RPMI7951 (cell line): ENCODE results near the gene TRIM46. TPM values are rescaled to one million over a fixed set of nuclear protein-coding genes. Genes with fewer than 3 reads are reported as not detected.
"Not testable (repeated sequence)": the region's sequence is repeated elsewhere in the genome, so short reads cannot be mapped to it uniquely, and the experiment has no call there.

ENCODE experiments used
- DNase-seq: peaks from one replicate; pipeline ENCODE4 v3.0.0-alpha.2; 2012; ENCODE audit warnings: low read depth
- total RNA-seq: library from RNA; depleted of rRNA; stranded (reverse); fragments of >200 nt; shearing (Covaris generic); gene quantifications from 2 replicates; pipeline ENCODE4 v1.2.3, GENCODE V29; 2014

Gene TRIM46
- total RNA-seq, 1 experiment from 2014 or later = 2.9 TPM

DNA sequence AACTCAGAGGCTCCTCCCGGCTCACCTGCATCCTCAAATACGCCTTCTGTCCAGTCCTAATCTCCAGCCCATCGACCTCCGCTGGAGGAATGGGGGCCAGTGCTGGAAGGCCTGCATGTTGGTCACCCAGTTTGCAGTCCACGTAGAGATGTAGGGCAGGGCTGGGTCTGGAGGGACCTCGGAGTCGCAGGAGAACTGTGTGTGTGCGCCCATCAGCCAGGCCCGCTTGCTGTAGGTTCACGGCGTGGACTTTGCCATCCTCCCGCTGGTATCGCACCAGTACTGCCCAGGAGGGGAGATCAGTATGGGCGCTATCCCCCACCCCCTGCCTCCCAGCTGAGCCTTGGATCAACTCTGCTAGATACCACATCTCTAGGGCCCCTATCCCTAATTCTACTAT is 31.4 kb downstream of the TRIM46 start:
- DNase-seq = no peak

DNA sequence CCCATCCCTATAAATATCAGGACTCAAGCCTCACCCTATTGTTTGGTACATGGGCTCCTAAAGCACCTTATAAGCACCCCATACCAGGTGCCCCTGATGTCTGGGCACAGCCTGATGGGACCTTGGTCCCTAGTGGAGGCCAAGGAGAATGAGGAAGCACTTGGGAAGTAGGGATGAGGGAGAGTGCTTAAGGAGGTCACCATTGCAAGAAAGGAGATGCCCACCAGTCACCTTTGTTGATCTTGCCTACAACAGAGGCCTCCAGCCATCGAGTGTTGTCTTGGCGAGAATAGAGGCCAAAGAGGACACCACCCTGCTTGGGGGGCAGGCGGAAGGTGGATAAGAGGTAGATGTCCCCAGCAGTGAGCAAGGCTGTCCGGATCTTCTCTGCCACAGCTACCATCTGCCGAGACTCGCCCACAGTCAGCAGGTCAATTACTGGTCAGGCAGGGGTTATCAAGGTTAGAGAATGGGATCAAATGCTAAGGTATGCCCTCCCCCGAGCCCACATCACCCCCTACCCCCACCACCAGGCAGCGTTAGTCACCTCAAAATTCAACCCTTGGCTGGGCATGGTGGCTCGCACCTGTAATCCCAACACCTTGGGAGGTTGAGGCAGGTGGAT is 32.4 kb downstream of the TRIM46 start:
- no peak for DNase-seq

DNA sequence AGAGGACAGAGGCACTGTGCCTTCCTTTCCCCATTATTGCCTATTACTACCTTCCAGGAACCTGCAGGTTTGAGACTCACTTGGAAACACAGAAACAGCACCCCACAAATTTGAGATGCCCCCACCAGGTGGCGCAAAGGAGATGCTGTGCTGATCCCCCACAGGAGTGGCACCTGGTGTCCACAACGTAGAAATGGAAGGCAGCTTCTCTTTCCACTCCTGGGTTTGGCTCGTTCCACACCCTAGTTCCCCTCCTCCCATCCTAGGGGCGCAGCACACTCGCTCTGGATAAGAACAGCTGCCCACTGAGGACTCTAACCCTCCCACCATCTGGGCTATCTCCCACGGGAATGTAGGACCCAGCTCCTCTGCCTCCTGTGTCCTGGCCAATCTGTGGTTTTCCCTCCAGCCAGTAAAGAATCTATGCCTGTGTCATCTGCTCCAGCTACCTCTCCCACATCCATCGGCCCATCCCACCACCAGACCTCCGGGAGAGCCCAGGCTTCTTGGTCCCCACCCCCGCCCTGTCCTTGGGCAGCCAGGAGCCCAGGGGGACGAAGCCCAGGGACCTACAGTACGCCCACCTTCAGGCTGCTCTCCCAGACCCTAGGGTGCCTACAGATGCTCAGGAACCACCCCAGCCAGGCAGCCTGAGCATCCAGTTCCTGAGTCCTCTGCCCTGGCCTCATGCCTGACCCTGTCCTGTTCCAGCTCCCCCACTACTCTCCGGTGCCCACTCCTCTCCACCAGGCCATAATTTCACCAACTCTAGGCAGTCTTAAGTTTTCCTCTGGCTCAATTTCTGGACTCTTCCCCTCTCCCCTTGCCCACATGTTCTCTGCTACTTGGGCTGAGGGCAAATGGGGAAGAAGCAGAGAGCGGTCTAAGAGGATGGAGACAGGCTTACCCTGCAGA is 33.5 kb downstream of the TRIM46 start:
- peak; percentile 74 for DNase-seq

DNA sequence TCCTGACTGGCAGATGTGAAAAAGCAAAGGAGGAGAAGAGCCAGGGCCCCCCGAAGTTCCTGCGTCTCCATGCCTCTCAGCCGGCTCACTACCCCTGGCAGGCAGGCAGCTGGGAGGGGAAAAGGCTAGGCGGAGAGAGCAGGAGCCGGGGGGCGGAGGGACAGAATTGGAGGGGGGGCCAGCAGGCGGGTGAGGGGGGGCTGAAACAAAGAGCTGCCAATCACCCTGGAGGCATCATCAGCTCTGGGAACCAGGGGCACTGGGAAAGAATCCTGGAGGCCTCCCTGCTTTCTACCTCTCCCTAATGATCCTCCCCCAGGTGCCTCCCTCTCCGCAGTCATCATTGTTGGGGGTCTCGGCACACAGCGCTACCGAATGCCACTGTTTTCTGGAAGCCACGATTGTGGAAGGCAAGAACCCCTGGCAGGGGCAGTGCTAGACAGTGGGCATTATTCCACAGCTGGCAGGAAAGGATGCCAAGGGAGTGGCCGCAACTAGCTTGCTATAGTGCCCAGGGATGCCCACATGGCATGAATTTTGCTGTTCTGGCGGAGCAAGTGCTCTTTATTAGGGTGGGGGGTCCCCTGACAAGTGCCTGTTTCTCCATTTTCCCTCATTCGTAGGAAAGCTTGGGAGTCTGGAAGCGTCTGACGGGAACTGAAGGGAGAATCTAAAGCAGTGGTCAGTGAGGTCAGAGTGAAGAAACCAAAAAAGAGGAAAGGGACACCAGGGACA is 34.3 kb downstream of the TRIM46 start, which contains the start of gene THBS3:
THBS3 (minus strand) TSS at position 92 of the 735 bp plus-strand sequence; CDS start at position 71, 21 bp downstream.
- peak; percentile 38 for DNase-seq

DNA sequence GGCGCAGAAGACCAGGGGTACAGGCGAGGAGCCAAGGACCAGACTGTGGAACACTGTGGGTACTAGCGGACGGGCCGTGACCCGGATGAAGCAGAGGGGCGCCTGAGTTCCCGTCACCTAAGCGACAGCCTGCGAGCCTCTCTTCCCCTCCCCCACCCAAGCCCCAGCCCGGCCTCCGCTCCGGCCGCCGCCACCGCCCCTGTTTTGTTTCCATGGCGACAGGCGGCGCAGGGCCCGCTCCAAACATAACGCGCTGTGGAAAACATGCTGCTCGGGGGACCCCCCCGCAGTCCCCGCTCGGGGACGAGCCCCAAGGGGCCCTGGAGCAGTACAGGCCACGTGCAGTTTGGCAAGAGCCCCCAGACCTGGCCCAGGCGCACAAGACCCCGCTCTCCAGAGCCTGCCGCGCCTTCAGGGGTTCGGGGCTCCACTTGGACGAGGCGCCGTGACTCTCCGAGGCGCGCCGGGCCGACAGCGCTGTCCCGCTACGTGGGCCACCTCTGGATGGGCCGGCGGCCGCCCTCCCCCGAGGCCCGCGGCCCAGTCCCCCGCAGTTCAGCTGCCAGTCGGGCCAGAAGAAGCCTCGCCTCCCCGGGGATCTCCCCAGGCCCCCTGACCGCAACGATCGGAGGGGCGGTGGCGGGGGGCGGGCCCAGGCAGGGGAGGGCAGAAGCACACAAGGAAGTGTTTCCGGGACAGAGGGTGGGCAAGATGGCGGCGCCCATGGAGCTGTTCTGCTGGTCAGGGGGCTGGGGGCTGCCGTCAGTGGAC is 35.1 kb downstream of the TRIM46 start, which contains the start of gene MTX1:
MTX1 (plus strand) TSS at position 155 of the 771 bp plus-strand sequence; CDS start at position 265, 110 bp downstream.
- DNase-seq = peak; percentile 82

DNA sequence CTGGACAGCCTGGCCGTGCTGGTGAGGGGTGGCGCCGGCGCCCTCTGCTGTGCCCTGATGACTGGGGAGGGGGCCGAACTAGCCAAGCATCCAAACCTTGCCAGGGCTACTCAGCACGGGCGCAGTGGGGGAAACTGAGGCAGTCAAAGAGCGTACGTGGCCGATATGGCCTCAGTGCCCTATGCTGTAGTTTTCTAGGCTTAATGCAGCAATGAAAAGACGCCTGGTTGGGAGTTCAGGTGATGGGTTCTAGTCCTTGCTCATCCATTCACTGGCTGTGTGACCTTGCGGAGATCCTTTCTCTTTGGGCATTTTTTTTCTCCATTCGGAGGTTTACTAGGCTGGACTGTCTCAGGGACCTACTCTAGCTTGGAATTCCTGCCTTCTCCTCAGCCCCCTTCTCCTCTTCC is 35.7 kb downstream of the TRIM46 start:
- no peak for DNase-seq

DNA sequence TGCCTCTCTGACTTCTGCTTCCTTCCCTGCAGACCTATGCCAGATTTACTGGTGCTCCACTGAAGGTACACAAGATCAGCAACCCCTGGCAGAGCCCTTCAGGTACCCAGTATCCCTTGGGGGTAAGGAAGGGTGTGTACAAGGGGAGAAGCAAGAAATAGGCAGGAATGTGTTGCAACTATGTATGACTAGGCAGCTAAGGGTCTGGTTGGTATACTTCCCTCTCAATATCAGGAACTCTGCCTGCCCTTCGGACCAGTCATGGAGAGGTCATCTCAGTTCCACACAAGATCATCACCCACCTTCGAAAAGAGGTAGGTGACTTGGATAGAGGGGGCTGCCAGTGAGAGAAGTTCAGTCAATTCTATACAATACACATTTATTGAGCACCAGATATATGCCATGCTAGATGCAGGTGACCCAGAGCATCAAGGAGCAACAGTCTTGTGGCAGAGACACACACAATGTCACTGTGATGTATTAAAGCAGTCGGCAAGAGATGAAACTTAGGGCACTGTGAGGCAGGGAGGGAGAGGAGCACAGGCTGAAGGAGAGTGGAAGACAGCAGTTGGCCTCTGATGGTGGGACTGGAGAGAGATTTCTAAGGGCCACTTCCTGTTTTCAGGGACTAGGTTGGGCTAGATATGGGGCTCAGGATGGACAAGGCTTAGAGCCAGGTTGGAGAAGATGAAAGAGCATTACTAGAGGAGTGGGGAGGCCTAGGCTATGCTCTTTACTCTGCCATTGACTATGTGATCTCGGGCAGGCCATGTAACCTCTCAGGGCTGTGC is 36.9 kb downstream of the TRIM46 start:
- DNase-seq = no peak

DNA sequence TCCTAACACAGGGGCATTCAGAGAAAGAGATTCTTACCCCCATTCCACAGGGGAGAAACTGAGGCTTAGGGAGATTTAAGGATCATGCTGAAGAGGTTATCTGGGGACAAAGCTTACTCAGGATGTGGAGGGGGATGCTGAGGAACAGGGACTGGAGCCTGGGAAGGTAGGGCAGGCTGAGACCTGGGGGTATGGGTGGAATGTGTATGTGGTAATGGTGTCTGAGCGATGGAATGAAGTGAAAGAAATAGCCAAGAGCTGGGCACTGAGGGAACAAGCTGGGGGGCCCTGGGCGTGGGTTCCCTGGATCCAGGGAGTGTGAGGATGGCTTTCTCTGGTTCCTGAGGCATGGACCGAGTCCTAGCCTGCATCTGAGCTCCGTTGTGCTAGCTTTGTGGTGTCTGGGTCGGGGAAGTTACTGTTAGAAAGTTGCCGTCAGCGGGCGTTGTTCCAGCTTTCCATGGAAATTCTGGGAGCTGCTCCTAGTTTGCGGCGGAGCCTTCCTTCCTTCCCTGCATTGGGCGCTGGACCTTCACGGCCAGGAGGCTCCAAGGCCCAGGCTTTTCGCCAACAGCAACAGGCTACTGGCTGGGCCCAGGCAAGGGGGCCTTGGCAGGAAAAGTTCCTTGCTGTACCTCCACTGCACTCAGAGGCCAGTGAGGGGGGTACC is 37.9 kb downstream of the TRIM46 start:
- DNase-seq = not testable (repeated sequence)

DNA sequence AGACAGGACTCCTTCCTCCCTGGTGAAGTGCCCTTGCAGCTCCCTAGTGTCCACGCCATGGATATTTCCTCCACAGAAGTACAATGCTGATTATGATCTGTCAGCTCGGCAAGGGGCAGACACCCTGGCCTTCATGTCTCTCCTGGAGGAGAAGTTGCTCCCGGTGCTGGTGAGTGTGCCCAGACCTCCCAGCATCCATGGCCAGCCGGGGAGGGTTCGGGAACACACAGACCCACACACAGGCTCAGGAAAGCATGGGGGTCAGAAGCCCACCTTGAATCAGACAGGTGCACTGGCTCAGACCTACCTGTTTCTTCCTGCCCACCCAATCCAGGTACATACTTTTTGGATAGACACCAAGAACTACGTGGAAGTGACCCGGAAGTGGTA is 38.4 kb downstream of the TRIM46 start:
- not testable (repeated sequence) for DNase-seq

DNA sequence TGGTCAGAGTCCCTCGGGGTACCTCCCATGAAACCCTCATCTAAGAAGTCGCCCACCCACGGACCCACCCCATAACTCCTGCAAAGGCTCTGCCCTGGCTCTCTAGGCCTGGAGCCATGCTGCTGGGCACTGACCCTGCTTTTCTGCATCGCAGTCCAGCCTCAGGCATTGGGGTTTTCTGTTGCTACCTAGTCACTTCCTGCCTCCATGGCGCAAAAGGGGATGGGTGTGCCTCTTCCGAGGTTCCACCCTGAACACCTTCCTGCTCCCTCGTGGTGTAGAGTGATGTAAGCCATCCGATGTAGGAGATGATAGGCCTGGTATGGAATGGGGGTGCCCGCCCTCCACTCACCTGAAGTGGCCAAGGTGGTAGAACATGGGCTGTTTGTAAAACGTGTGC is 41.1 kb downstream of the TRIM46 start:
- DNase-seq = not testable (repeated sequence)

DNA sequence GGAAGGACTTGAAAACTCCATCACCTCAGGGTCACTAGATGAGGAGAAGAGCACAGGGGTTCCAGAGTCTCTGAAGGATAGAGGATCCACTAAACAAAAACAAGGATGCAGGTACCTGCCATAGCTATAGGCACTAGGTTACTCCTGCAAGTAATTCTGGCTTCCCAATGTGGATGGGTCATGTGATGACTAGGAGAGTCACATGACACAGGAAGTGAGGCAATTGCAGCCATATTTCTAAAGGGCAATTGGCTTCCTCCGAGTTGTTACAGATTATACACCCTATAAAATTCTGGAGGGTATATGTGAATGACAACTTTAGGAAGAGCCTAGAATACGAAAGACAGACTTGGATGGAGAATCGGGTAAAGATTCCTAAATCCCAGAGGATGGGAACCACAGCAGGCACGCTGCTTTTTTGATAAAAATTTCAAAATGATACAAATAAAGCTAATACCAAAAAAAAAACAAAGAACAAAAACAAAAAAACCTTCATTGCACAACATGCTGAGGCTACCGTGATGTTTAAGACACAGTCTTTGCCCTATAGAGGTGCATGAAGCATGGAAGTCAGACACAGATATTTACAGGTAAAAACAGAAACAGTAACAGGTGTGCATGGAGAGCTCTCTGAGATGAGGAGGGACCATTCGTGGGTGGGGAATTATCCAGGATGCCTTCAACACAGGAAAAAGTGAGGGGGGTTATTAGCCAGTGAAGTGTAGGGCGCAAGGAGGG is 45.4 kb downstream of the TRIM46 start:
- DNase-seq = peak; percentile 58

DNA sequence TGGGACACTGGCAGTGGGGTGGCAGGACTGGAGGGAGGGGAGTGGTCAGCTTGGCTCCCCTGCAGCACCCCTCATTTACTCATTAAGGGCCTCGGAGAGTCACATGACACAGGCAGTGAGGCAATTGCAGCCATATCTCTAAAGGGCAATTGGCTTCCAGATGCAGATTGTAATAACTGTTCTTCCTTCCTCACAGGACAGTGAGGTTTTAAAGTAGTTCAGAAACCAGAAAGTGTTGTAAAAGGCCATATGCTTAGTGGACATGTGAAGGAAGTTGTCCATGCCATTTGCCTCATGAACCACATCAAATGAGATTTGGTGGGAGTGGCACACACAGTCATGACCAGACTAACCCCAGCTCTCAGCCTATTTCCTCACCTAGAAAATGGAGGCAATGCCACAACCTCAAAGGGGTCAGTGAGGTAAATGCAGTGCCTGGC is 46.0 kb downstream of the TRIM46 start:
- no peak for DNase-seq

DNA sequence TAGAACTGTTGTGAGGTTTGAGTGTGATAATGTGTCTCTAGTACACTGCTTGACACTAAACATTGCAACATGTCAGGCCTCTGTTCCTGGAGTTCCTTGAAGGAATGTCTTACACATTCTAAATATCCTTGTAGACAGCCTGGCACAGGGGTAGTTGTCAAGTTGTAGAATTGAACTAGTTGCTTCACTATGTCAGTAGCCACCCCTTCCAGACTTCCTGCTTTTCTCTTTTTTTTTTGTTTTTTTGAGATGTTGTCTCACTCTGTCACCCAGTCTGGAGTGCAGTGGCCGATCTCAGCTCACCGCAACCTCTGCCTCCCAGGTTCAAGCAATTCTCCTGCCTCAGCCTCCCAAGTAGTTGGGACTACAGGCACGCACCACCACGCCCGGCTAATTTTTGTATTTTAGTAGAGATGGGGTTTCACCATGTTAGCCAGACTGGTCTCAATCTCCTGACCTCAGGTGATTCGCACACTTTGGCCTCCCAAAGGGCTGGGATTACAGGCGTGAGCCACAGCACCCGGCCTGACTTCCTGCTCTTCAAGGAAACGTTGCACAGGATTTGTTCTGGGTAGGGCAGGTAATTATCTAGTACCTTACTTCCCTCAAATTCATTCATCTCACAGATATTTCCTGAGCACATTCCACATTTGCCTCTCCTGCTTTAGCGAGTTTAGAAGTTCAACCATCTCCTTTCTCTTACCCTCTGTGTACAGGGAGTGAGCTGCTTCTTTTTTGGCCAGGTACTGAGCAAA is 46.7 kb downstream of the TRIM46 start:
- not testable (repeated sequence) for DNase-seq

DNA sequence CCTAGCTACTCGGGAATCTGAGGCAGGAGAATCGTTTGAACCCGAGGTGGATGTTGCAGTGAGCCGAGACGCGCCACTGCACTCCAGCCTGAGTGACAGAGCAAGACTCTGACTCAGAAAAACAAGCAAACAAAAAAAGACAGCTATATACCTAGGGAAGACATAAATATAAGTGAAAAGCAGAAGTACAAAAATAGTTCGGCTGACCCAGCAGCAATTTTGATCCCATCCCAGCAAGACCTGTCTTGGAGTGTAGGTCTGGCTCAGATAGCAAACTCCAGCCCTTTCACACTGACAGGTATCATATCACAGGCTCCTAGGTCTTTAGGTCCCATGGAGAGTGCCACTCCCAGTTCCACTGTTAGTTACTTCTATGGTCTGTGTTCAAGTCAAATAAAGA is 49.4 kb downstream of the TRIM46 start:
- DNase-seq = no peak

DNA sequence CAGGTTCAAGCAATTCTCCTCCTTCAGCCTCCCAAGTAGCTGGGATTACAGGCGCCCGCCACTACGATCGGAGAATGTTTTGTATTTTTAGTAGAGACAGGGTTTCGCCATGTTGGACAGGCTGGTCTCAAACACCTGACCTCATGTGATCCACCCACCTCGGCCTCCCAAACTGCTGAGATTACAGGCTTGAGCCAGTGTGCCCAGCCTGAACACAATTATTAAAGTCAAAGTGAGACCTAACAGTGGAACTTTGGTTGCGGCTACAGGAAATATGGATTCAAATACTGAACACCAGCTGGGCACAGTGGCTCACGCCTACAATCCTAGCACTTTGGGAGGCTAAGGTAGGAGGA is 51.7 kb downstream of the TRIM46 start:
- DNase-seq = not testable (repeated sequence)

DNA sequence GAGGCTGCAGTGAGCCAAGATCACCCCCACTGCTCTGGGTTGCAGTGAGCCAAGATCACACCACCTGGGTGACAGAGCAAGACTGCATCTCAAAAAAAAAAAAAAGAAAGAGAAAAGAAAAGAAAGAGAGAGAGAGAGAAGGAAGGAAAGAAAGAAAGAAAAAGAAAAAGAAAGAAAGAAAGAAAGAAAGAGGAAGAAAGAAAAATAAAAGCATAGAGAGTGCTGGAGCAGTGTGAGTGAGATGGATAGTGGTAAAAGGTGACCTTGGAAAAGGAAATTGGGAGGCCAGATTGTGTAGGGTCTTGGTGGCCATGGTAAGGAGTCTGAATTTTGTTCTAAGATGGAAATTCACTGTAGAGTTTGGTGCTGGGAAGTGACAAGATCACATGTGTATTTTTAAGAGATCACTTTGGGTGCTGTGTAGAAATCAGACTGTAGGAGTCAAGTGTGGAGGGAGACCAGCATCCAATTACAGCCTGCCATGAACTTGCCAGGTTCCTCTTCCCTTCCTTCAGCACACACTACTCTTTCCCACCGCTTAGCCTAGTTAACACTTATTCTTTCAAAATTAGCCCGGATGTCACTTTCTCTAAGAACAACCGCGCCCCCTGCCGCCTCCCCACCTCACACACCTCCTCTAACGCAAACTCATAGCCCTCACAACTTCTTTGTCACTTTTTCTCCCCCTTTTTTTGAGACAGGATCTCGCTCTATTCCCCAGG is 52.7 kb downstream of the TRIM46 start:
- DNase-seq = peak; percentile 73

DNA sequence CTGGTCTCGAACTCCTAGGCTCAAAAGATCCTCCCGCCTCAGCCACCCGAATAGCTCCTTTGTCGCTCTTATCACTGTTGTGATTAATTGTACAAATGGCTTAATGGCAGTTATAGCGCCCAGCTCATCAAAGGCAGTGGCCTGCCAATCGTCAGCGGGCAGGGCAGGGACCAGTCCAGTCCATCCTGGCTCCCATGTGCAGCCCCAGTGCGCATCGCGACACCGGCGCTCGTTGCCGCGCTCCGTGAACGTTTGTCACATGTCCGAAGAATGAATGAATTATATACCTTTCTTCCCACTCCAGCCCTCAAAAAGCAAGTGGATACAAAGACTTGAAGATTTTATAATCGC is 53.2 kb downstream of the TRIM46 start:
- peak; percentile 58 for DNase-seq
